HG03575 (cell line): ENCODE data around the gene CYP2A7.
"Not testable (repeated sequence)": the region's sequence is repeated elsewhere in the genome, so short reads cannot be mapped to it uniquely, and the experiment has no call there.

Source experiments
- ATAC-seq: cut with Tn5 transposase; IDR thresholded peaks from one replicate; pipeline ENCODE4 v1.9.1; 2021; ENCODE audit not compliant: unreplicated experiment, insufficient number of reproducible peaks, low FRiP score; ENCODE audit errors: extremely low read depth

CYP2A7 gene

GRCh38 chr19:40850277-40850676 lies 31.8 kb downstream of the CYP2A7 start, which contains the start of gene CYP2A6:
Gene CYP2A6 (minus strand): TSS chr19:40850447. CDS start chr19:40850426, 21 bp downstream.
- not testable (repeated sequence) for ATAC-seq

- not testable (repeated sequence) for ATAC-seq
These were observed 35.3 kb downstream of the CYP2A7 start for GRCh38 chr19:40846722-40847121.

DNA sequence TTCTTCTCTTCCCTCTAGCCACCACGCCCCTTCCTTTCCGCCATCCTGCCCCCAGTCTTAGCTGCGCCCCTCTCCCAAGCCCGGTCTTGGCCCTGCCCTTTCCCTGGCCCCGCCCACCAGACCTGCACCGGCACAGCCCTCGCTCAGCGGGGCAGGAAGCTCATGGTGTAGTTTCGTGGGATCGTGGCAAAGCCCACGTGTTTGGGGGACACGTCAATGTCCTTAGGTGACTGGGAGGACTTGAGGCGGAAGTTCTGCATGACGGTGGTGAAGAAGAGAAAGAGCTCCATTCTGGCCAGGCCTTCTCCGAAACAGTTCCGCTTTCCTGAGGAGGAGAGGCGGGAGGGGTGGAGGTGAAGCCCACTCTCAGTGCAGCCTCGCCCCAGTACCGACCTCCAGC lies 38.4 kb downstream of the CYP2A7 start:
- not testable (repeated sequence) for ATAC-seq

DNA sequence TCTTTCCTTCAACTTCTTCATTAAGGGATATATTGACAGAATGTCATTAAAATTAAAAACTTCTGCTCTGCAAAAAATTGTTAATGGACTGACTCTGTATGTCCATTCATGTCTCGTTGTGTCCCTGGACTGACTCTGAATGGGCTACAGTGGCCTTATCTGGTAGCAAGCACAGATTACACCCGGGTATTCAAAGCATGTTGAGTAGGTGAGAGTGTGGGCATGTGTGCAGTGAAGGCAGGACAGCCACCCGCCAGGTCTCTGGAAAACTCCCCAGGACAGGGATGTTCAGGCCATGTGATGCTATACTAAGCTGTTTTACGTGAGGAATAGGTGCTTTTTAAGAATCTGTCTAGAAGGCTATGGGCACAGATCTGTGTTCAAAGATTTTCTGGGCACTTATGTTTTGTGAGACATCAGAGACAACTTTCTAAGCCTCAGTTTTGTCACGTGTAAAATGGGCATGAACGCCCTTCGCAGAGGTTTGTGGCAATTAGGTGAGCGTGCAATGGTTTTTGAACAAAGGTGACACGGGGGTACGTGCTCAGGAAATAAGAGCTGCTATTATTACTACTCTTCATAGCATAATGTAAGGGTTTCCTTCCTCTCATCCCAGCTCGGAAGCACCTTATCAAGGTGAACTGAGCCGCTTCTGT lies 38.9 kb downstream of the CYP2A7 start:
- ATAC-seq, result not testable (repeated sequence)

GRCh38 chr19:40842012-40842411 lies 40.0 kb downstream of the CYP2A7 start:
- ATAC-seq, result not testable (repeated sequence)

GRCh38 chr19:40838477-40838876 lies 43.6 kb downstream of the CYP2A7 start:
- not testable (repeated sequence) for ATAC-seq

- ATAC-seq, result no peak
These were observed 45.1 kb downstream of the CYP2A7 start for GRCh38 chr19:40836754-40837429.

- not testable (repeated sequence) for ATAC-seq
These were observed 48.1 kb downstream of the CYP2A7 start for GRCh38 chr19:40833728-40834533.

- not testable (repeated sequence) for ATAC-seq
These were observed 49.6 kb downstream of the CYP2A7 start for GRCh38 chr19:40832431-40832790.

DNA sequence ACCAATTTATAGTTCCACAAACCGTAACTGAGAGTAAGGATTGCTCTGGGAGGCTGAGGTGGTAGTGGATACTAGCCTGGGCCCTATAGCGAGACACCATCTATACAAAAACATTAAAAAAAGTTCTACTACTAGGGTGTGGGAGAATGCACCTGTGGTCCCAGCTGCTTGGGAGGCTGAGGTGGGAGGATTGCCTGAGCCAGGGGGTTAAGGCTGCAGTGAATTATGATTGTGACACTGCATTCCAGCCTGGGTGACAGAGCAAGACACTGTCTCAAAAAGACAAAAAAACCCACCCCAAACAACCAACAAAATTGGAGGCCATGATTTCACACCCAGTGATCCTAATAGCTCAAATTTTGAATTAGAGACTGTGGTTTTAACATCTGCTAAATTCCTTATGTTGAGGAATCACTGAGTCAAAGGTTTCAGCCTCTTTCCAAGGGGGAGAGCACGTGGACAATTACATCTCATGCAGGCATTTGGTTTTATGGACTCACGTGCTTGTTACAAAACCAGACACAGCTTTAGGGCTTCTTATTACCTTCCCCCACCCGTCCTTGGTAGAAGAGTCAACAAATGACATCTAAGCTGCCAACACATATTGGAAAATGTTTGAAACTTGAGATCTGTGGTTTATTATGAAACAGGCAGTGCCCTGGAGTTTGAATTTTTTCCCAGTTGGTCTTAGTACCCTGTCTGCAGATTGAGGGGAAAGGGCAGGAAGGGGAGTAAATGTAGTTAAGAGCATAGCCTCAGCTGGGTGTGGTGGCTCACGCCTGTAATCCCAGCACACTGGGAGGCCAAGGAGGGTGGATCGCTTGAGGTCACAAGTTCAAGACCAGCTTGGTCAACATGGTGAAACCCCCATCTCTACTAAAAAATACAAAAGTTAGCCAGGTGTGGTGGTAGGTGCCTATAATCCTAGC lies 50.3 kb downstream of the CYP2A7 start:
- ATAC-seq, result no peak

DNA sequence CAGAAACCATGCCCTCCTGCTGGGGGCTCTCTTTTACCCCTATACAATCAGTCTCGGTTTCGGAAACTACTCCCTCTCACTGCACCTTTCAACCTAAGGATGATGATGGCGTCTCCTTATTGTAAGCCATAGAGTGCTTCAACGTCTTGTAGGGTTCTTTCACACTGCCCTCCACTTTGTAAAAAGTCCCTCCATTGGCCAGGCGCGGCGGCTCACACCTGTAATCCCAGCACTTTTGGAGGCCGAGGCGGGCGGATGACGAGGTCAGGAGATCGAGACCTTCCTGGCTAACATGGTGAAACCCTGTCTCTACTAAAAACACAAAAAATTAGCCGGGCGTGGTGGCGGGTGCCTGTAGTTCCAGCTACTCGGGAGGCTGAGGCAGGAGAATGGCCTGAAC lies 51.3 kb downstream of the CYP2A7 start:
- ATAC-seq, result not testable (repeated sequence)

DNA sequence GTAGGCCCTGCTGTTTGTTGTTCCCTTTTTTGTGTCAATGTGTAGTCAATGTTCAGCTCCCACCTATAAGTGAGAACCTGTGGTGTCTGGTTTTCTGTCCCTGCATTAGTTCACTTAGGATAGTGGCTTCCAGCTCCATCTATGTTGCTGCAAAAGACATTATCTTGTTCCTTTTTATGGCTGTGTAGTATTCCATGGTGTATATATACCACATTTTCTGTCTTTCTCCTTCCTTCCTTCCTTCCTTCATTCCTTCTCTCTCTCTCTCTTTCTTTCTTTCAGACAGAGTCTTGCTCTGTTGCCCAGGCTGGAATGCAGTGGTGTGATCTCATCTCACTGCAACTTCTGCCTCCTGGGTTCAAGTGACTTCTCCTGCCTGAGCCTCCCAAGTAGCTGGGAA lies 52.8 kb downstream of the CYP2A7 start:
- no peak for ATAC-seq

- ATAC-seq, result no peak
These were observed 54.4 kb downstream of the CYP2A7 start for GRCh38 chr19:40827386-40828247.

DNA sequence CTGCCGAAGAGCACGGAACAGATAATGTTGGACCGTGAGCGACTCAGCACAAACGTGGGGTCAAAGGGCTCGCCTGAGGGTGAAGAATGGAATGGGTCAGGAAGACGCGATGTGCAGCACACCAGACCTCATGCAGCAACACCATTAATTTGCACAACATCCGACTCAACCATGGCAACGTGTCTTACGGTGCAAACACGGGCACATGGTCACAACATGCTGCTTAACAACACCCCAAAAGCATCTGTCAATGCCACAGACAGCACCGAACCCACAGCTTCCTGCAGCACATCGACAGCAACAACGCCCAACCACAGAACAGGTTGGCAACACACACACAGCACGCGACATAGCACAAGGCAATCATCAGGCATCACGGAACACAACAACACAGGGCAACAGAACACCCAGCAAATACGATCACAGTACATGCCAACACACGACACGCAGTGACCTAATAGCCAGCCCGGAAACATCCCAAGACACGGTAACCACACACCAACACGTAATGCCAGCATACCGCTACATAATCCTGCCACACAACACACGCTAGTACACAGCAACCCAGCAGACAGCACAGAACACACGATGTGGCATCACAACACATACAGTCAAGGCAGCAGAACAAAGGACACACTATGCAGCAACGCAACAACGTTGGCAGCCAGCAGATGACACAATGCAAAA lies 55.2 kb downstream of the CYP2A7 start:
- ATAC-seq, result not testable (repeated sequence)

DNA sequence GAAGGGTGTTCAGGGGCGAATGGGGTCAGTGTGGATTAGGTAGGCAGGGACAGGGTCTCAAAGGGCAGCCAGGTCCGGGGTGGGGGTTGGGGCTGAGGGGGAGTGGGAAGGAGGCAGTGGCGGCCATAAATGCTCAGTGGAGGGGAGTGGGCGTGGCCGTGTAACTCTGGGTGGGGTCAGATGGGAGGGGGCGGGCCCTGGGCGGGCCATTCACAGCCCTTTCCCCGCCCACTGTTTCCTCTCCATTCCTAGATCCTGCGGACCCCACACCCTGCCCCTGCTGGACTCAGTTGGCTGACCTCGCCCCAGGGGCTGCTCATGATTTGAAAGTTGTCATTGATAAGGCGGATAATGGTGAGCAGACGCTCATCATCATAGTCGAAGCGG lies 55.7 kb downstream of the CYP2A7 start:
- not testable (repeated sequence) for ATAC-seq

DNA sequence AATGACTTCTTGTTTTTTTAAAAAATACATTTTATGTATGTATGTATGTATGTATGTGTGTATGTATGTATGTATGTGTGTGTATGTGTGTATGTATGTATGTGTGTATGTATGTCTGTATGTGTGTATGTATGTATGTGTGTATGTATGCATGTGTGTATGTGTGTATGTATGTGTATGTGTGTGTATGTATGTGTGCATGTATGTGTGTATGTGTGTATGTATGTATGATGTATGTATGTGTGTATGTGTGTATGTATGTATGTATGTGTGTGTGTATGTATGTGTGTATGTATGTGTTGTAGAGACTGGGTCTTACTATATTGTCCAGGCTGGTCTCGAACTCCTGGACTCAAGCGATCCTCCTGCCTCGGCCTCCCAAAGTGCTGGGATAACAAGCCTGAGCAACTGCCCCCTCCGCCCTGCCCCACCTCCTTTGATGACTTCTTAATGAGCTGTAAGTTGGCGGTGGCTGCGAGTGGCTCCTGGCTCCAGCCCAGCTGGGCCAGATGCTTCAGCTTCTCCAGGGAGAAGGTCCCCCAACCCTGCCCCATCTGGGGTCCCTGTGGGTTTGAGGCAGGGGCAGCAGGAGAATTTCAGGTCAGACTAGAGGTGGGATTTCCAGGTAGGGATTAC lies 56.5 kb downstream of the CYP2A7 start:
- ATAC-seq, result not testable (repeated sequence)
